ENCODE results near the gene CSNK1A1.

The CSNK1A1 gene

GRCh38 chr5:149496917-149497316, 54.3 kb downstream of the CSNK1A1 start:
- H3K27ac ChIP-seq, result peak overlapping the region; percentile 92
- TF ChIP-seq ZFX (IDR thresholded peaks at IDR 0.05; ENCODE audit: borderline replicate concordance), result no peak

GRCh38 chr5:149496166-149496565, 55.1 kb downstream of the CSNK1A1 start:
- TF ChIP-seq CTCF (IDR thresholded peaks at IDR 0.05), result no peak
- TF ChIP-seq ZFX (IDR thresholded peaks at IDR 0.05; ENCODE audit: borderline replicate concordance), result no peak
- peak overlapping the region; percentile 92 for H3K27ac ChIP-seq

GRCh38 chr5:149495673-149496072, 55.6 kb downstream of the CSNK1A1 start:
- H3K27ac ChIP-seq, result peak overlapping the region; percentile 92
- no peak for TF ChIP-seq ZFX (IDR thresholded peaks at IDR 0.05; ENCODE audit: borderline replicate concordance)
- TF ChIP-seq CTCF (IDR thresholded peaks at IDR 0.05), result no peak

- TF ChIP-seq CTCF (IDR thresholded peaks at IDR 0.05), result no peak
- no peak for TF ChIP-seq ZFX (IDR thresholded peaks at IDR 0.05; ENCODE audit: borderline replicate concordance)
- peak overlapping the region; percentile 92 for H3K27ac ChIP-seq
Observed at GRCh38 chr5:149493316-149493715, 57.9 kb downstream of the CSNK1A1 start.

GRCh38 chr5:149492781-149493180, 58.5 kb downstream of the CSNK1A1 start:
- TF ChIP-seq CTCF (IDR thresholded peaks at IDR 0.05) (no peak), ZFX (IDR thresholded peaks at IDR 0.05; ENCODE audit: borderline replicate concordance) (no peak)
- peak overlapping the region; percentile 92 for H3K27ac ChIP-seq

GRCh38 chr5:149490599-149491485, 60.4 kb downstream of the CSNK1A1 start:
- H3K27ac ChIP-seq, result peak overlapping the region; percentile 92
- no peak for TF ChIP-seq CTCF (IDR thresholded peaks at IDR 0.05)
- TF ChIP-seq ZFX (IDR thresholded peaks at IDR 0.05; ENCODE audit: borderline replicate concordance), result no peak

GRCh38 chr5:149489605-149490037, 61.6 kb downstream of the CSNK1A1 start:
- peak overlapping the region; percentile 92 for H3K27ac ChIP-seq
- TF ChIP-seq CTCF (IDR thresholded peaks at IDR 0.05) (no peak), ZFX (IDR thresholded peaks at IDR 0.05; ENCODE audit: borderline replicate concordance) (no peak)

Measured in 22Rv1 (cell line).